HUES64 (cell line): ENCODE measurements around the gene RRP8.
A peak's percentile ranks its signal among the peaks of the same experiment; 100 is the strongest.

Experiments used
- H3K27ac ChIP-seq: 2 replicates; pipeline ENCODE4 v1.7.0; 2013; ENCODE audit warnings: low read depth, low read length, inconsistent platforms
- H3K27me3 ChIP-seq: 2 replicates; pipeline ENCODE4 v1.6.1; 2013; ENCODE audit warnings: mild to moderate bottlenecking, low read length; ENCODE audit not compliant: insufficient read depth
- H3K36me3 ChIP-seq: 2 replicates; pipeline ENCODE4 v1.6.1; 2013; ENCODE audit warnings: mild to moderate bottlenecking, low read length; ENCODE audit not compliant: insufficient read depth
- H3K4me1 ChIP-seq: 2 replicates; pipeline ENCODE4 v1.6.1; 2013; ENCODE audit warnings: mild to moderate bottlenecking, low read length, moderate library complexity; ENCODE audit not compliant: insufficient read depth
- H3K4me3 ChIP-seq: 2 replicates; pipeline ENCODE4 v1.5.1; 2013; ENCODE audit warnings: mild to moderate bottlenecking, low read length, moderate library complexity
- H3K9ac ChIP-seq: 2 replicates; pipeline ENCODE4 v1.6.1; 2013; ENCODE audit warnings: mild to moderate bottlenecking, low read depth, low read length
- H3K9me3 ChIP-seq: 2 replicates; pipeline ENCODE4 v1.6.1; 2013; ENCODE audit warnings: low read depth, low read length; ENCODE audit not compliant: insufficient read depth
- WGBS: fragments of 150-250, 120-280 bp; methylation state at CpG from one replicate; pipeline ENCODE4 v1.1.7; 2013; ENCODE audit warnings: missing lambda C conversion rate; 5-methylcytosine and 5-hydroxymethylcytosine counted together

RRP8 gene

GRCh38 chr11:6623391-6624363 lies 20.3 kb upstream of the RRP8 start:
- Histone ChIP-seq H3K4me1 (peaks cover 14% of the 10 kb centered on the region), H3K9me3 (no peaks in the 10 kb centered on the region), H3K9ac (no peak overlapping the region), H3K4me3 (no peak overlapping the region), H3K36me3 (peaks cover 20% of the 10 kb centered on the region), H3K27me3 (peaks cover 3% of the 10 kb centered on the region; the same call in 1 of the 2 replicates), H3K27ac (no peak overlapping the region)
- 94% methylated on average over 31 of the region's 31 CpGs for WGBS

- Histone ChIP-seq H3K36me3 (peaks cover 19% of the 10 kb centered on the region), H3K9me3 (no peaks in the 10 kb centered on the region)
- 94% methylated on average over 24 of the region's 24 CpGs for WGBS
Measured at GRCh38 chr11:6622261-6623171, 19.1 kb upstream of the RRP8 start.

GRCh38 chr11:6621711-6622211 lies 18.3 kb upstream of the RRP8 start:
- Histone ChIP-seq H3K9ac (no peak overlapping the region), H3K27ac (no peak overlapping the region), H3K9me3 (no peaks in the 10 kb centered on the region), H3K4me1 (peaks cover 20% of the 10 kb centered on the region), H3K27me3 (no peaks in the 10 kb centered on the region), H3K36me3 (peaks cover 14% of the 10 kb centered on the region), H3K4me3 (no peak overlapping the region)
- 93% methylated on average over 16 of the region's 16 CpGs for WGBS

More at GRCh38 chr11:6622261-6623171, 19.1 kb upstream of the RRP8 start:
- no peak overlapping the region for H3K27ac ChIP-seq
- H3K4me1 ChIP-seq: peaks cover 20% of the 10 kb centered on the region
- no peak overlapping the region for H3K4me3 ChIP-seq
- no peaks in the 10 kb centered on the region for H3K27me3 ChIP-seq
- H3K9ac ChIP-seq: no peak overlapping the region

DNA sequence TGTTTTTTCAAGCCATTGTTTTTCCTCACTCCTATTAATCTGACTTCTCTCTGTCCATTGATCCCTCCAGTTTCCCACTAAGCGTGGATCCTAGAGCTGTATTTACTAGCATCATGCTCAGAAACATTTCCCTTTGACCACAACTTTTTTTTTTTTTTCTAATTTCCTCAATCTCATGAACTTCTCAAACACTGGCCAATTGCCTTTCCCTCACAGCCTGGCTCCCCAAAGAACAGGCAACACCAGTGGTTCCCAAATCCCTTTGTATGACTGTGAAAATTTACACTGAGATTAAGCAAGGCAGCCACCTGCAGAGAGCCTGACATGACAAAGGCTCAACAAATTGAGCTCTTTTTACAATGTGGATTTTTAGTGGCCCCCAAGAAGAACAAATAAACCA lies 17.2 kb upstream of the RRP8 start:
- Histone ChIP-seq H3K9ac (no peak overlapping the region), H3K4me3 (no peak overlapping the region), H3K9me3 (no peaks in the 10 kb centered on the region), H3K36me3 (peaks cover 18% of the 10 kb centered on the region), H3K27me3 (no peaks in the 10 kb centered on the region), H3K27ac (no peak overlapping the region), H3K4me1 (peaks cover 20% of the 10 kb centered on the region)
- 84% methylated on average over 1 of the region's 1 CpG for WGBS

GRCh38 chr11:6619004-6619745 lies 15.8 kb upstream of the RRP8 start, which contains the start of gene TPP1:
Gene TPP1 (minus strand): TSS chr11:6619422. CDS start chr11:6619400, 22 bp downstream.
- H3K36me3 ChIP-seq: peaks cover 14% of the 10 kb centered on the region
- WGBS: under 1% methylated on average over 16 of the region's 16 CpGs
- H3K4me3 ChIP-seq: peak within 1 kb of the TSS; percentile 84
- no peak within 1 kb of the TSS for H3K27ac ChIP-seq
- H3K27me3 ChIP-seq: no peaks in the 10 kb centered on the region
- H3K9me3 ChIP-seq: no peaks in the 10 kb centered on the region
- H3K9ac ChIP-seq: peak within 1 kb of the TSS; percentile 78
- peaks cover 20% of the 10 kb centered on the region for H3K4me1 ChIP-seq

- Histone ChIP-seq H3K4me3 (peak overlapping the region; percentile 84), H3K27ac (no peak overlapping the region), H3K36me3 (peaks cover 18% of the 10 kb centered on the region), H3K27me3 (no peaks in the 10 kb centered on the region), H3K9ac (peak overlapping the region; percentile 78), H3K4me1 (peaks cover 20% of the 10 kb centered on the region), H3K9me3 (no peaks in the 10 kb centered on the region)
- 51% methylated on average over 15 of the region's 15 CpGs for WGBS
Measured at GRCh38 chr11:6618117-6619003, 14.9 kb upstream of the RRP8 start.

- H3K27me3 ChIP-seq: no peaks in the 10 kb centered on the region
- H3K4me1 ChIP-seq: peaks cover 25% of the 10 kb centered on the region
- peaks cover 18% of the 10 kb centered on the region for H3K36me3 ChIP-seq
- WGBS: 90% methylated on average over 5 of the region's 5 CpGs
- H3K4me3 ChIP-seq: no peak overlapping the region
- H3K9ac ChIP-seq: no peak overlapping the region
- H3K9me3 ChIP-seq: no peaks in the 10 kb centered on the region
- no peak overlapping the region for H3K27ac ChIP-seq
Measured at GRCh38 chr11:6617315-6617781, 13.9 kb upstream of the RRP8 start.

DNA sequence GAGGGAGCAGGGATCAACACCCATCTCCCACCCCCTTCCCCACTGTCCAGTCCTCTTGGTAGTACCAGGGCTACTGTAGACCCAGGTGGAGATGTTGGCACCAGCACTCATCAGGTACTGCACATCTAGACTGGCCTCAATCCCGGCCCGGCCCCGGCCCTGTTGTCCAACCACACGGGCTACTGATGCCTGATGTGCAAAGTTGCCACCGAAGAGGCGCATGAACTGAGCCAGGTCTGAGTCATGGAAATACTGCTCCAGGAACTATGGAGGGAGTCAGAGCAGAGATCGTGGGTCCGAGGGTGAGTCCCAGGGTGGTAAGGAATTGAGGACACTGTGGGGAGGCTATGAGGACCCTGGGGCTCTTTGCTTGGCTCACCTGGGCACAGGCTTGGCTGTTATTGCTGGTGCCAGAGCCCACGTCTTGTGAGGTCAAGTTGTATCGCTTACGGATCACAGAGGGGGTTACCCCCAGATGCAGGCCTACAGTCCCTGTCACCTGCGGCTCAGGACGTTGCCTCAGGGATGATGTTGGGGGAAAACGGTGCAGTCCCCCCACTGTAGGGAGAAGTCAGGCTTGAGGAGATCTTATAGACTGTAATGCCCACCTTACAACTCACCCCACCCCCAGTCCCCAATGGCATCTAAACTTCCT lies 13.3 kb upstream of the RRP8 start:
- H3K27ac ChIP-seq: no peak overlapping the region
- peaks cover 25% of the 10 kb centered on the region for H3K4me1 ChIP-seq
- no peaks in the 10 kb centered on the region for H3K9me3 ChIP-seq
- H3K36me3 ChIP-seq: peaks cover 18% of the 10 kb centered on the region
- WGBS: 93% methylated on average over 14 of the region's 14 CpGs
- H3K27me3 ChIP-seq: no peaks in the 10 kb centered on the region
- no peak overlapping the region for H3K4me3 ChIP-seq
- H3K9ac ChIP-seq: no peak overlapping the region

- 92% methylated on average over 9 of the region's 9 CpGs for WGBS
- Histone ChIP-seq H3K27me3 (no peaks in the 10 kb centered on the region), H3K27ac (no peak overlapping the region), H3K4me1 (peaks cover 29% of the 10 kb centered on the region), H3K9ac (no peak overlapping the region), H3K9me3 (no peaks in the 10 kb centered on the region), H3K36me3 (peaks cover 23% of the 10 kb centered on the region), H3K4me3 (no peak overlapping the region)
Measured at GRCh38 chr11:6615882-6616585, 12.6 kb upstream of the RRP8 start.
